IPS-15b (cell line): ENCODE measurements around the gene GPC6.

ENCODE experiments used
- H3K27me3 ChIP-seq: one replicate; pipeline ENCODE4 v1.6.1; 2013; ENCODE audit warnings: low read length; ENCODE audit not compliant: control insufficient read depth, insufficient read depth
- H3K36me3 ChIP-seq: one replicate; pipeline ENCODE4 v1.6.1; 2013; ENCODE audit warnings: low read length; ENCODE audit not compliant: control insufficient read depth, insufficient read depth
- H3K4me1 ChIP-seq: one replicate; pipeline ENCODE4 v1.6.1; 2013; ENCODE audit warnings: mild to moderate bottlenecking, low read length; ENCODE audit not compliant: control insufficient read depth, insufficient read depth
- H3K4me3 ChIP-seq: one replicate; pipeline ENCODE4 v1.5.1; 2013; ENCODE audit warnings: low read depth, low read length
- H3K9ac ChIP-seq: one replicate; pipeline ENCODE4 v1.6.1; 2013; ENCODE audit warnings: low read depth, mild to moderate bottlenecking, low read length
- H3K9me3 ChIP-seq: one replicate; pipeline ENCODE4 v1.6.1; 2013; ENCODE audit warnings: mild to moderate bottlenecking, low read length; ENCODE audit not compliant: control insufficient read depth, insufficient read depth

The GPC6 gene

DNA sequence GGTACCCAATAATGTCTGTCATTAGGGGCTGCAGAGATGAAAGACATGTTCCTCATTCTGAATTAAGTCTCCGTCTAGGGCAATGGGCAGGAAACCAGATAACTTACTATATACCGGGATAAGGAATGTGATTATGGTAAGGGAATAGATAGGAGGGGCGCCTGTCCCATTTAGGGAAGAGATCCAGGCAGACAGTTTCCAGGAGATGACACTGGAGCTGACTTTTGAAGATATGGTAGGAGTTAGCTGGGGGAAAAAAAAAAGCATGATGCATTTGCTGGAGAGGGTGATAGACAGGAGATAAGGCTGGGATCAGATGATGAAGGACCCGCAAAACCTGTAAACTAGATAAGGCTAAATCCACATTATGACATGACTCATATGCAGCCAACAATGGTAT lies 912.2 kb downstream of the GPC6 start:
- no peak overlapping the region for H3K9ac ChIP-seq
- H3K36me3 ChIP-seq = no peaks in the 10 kb centered on the region
- H3K9me3 ChIP-seq = no peaks in the 10 kb centered on the region
- peaks cover 15% of the 10 kb centered on the region for H3K4me1 ChIP-seq
- no peak overlapping the region for H3K4me3 ChIP-seq
- peaks cover 54% of the 10 kb centered on the region for H3K27me3 ChIP-seq

GRCh38 chr13:94139393-94139995 lies 912.9 kb downstream of the GPC6 start:
- no peaks in the 10 kb centered on the region for H3K9me3 ChIP-seq
- H3K27me3 ChIP-seq = peaks cover 59% of the 10 kb centered on the region
- no peak overlapping the region for H3K4me3 ChIP-seq
- peaks cover 16% of the 10 kb centered on the region for H3K4me1 ChIP-seq
- H3K36me3 ChIP-seq = no peaks in the 10 kb centered on the region
- H3K9ac ChIP-seq = no peak overlapping the region

DNA sequence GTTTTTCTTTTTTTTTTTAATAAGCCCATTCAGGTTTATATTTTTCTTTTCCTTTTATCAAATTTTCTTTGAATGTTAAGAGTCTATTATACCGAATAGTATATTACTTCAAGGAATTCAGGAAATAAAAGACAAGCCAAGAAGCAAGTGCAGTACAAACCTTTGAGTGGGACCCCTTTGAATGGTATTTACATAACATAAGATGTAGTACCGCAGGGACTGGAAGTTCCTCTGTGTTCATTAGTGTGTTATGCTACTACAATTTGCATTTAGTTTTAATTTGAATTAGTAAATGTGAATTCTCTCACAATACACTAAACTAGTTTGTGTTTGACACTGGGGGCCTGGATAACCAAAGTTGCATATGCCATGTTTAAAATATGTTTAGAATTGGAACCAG lies 913.4 kb downstream of the GPC6 start:
- H3K36me3 ChIP-seq = no peaks in the 10 kb centered on the region
- H3K4me1 ChIP-seq = peaks cover 16% of the 10 kb centered on the region
- peaks cover 64% of the 10 kb centered on the region for H3K27me3 ChIP-seq
- no peaks in the 10 kb centered on the region for H3K9me3 ChIP-seq
- no peak overlapping the region for H3K9ac ChIP-seq
- no peak overlapping the region for H3K4me3 ChIP-seq

DNA sequence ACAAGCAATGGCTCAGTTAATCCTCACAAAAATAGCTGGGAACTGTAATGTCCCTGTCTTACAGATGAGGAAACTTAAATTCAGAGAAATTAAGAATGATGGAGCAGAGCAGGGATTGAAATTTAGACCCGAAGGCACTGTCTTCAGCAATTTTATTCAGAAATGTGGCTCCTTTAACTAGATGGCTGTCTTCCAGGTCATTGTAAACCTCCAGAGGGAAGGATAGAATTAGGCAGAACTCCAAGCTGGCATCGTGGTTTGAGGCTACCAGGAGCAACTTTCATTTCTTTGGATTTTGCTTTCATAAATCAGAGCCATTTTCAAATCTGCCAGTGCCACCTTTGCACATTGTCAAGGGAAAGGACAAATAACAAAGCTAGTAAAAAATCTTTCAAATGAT lies 913.9 kb downstream of the GPC6 start:
- no peaks in the 10 kb centered on the region for H3K9me3 ChIP-seq
- peaks cover 69% of the 10 kb centered on the region for H3K27me3 ChIP-seq
- H3K36me3 ChIP-seq = no peaks in the 10 kb centered on the region
- no peak overlapping the region for H3K4me3 ChIP-seq
- H3K4me1 ChIP-seq = peaks cover 16% of the 10 kb centered on the region
- no peak overlapping the region for H3K9ac ChIP-seq

GRCh38 chr13:94143624-94144350 lies 917.2 kb downstream of the GPC6 start:
- H3K27me3 ChIP-seq = peaks cover 68% of the 10 kb centered on the region
- H3K9ac ChIP-seq = no peak overlapping the region
- no peak overlapping the region for H3K4me3 ChIP-seq
- H3K36me3 ChIP-seq = no peaks in the 10 kb centered on the region
- no peaks in the 10 kb centered on the region for H3K9me3 ChIP-seq
- peaks cover 16% of the 10 kb centered on the region for H3K4me1 ChIP-seq

- H3K27me3 ChIP-seq = peaks cover 66% of the 10 kb centered on the region
- H3K36me3 ChIP-seq = no peaks in the 10 kb centered on the region
- H3K4me3 ChIP-seq = no peak overlapping the region
- H3K9me3 ChIP-seq = no peaks in the 10 kb centered on the region
- H3K9ac ChIP-seq = no peak overlapping the region
- peaks cover 7% of the 10 kb centered on the region for H3K4me1 ChIP-seq
These were observed 919.4 kb downstream of the GPC6 start for GRCh38 chr13:94145966-94146365.

DNA sequence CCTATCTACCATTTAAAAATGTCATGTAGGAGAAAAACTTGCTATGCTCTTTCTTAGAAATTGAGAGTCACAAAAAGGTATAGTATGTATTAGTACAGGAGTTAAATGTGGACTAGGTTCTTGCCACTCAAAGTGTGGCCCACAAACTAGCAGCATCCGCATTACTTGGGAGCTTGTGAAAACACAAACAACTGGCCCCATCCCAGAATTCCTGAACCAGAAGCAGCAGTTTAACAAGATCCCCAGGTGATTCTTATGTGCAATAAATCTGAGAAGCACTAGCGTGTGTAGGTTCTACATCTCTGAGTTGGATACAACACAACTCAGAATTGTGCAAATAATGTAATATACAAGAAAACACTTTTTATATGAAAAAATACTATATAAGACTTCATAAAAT lies 927.0 kb downstream of the GPC6 start:
- Histone ChIP-seq H3K4me1 (no peaks in the 10 kb centered on the region), H3K27me3 (peaks cover 10% of the 10 kb centered on the region), H3K4me3 (no peak overlapping the region), H3K9ac (no peak overlapping the region), H3K36me3 (no peaks in the 10 kb centered on the region), H3K9me3 (no peaks in the 10 kb centered on the region)

GRCh38 chr13:94154367-94154766 lies 927.8 kb downstream of the GPC6 start:
- Histone ChIP-seq H3K9me3 (no peaks in the 10 kb centered on the region), H3K27me3 (peaks cover 7% of the 10 kb centered on the region), H3K36me3 (no peaks in the 10 kb centered on the region), H3K9ac (no peak overlapping the region), H3K4me3 (no peak overlapping the region), H3K4me1 (no peaks in the 10 kb centered on the region)

DNA sequence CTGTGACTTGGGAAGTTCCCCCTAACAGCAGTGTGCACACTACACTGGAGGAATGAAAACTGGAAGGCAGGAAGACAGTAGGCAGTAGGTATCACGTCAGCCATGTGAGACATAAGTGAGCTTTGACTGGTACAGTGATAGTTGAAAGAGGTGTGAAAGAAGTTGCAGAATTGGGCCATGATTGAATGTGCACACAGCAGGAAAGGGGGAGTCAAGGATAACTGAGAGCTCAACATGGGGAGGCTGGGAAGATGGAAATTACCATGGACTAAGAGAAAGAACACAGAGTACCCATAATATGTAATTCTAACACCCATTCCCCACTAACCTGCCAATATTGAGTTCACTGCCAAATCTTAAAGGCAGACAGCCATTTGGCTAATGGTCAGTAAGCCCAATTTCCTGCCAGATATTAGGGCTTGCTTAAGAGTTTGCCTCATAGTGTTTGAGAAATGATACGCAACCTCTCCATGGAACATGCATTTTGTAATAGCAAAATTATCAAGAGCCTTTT lies 931.2 kb downstream of the GPC6 start:
- H3K4me1 ChIP-seq = no peaks in the 10 kb centered on the region

GRCh38 chr13:94160875-94161274 lies 934.3 kb downstream of the GPC6 start:
- H3K4me3 ChIP-seq = no peak overlapping the region
- H3K27me3 ChIP-seq = no peaks in the 10 kb centered on the region
- no peaks in the 10 kb centered on the region for H3K9me3 ChIP-seq
- no peak overlapping the region for H3K9ac ChIP-seq
- no peaks in the 10 kb centered on the region for H3K36me3 ChIP-seq
- H3K4me1 ChIP-seq = no peaks in the 10 kb centered on the region

More for the DNA sequence above, 931.2 kb downstream of the GPC6 start:
- Histone ChIP-seq H3K9me3 (no peaks in the 10 kb centered on the region), H3K4me3 (no peak overlapping the region), H3K9ac (no peak overlapping the region), H3K27me3 (no peaks in the 10 kb centered on the region), H3K36me3 (no peaks in the 10 kb centered on the region)

GRCh38 chr13:94162289-94162688 lies 935.7 kb downstream of the GPC6 start:
- Histone ChIP-seq H3K4me1 (no peaks in the 10 kb centered on the region), H3K9me3 (no peaks in the 10 kb centered on the region), H3K36me3 (no peaks in the 10 kb centered on the region), H3K4me3 (no peak overlapping the region), H3K9ac (no peak overlapping the region), H3K27me3 (no peaks in the 10 kb centered on the region)

DNA sequence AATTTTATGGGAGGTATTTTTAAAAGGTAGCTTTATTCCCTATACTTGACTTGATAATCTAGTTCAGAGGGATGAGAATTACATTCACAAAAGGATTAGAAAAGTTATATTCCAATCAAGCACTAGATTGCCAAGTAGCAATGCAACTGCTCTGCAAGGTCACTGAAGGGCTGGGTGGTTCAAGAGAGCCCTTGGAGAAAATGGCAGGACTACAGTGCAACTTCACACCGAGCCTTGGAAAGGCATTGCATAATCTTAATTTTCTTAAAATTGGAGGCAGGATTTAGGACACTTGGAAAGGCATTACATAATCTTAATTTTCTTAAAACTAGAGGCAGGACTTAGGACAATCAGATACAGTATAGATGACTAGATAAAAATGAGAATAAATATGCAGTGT lies 936.9 kb downstream of the GPC6 start:
- H3K4me1 ChIP-seq = no peaks in the 10 kb centered on the region
- no peaks in the 10 kb centered on the region for H3K36me3 ChIP-seq
- no peaks in the 10 kb centered on the region for H3K9me3 ChIP-seq
- no peak overlapping the region for H3K9ac ChIP-seq
- no peak overlapping the region for H3K4me3 ChIP-seq
- no peaks in the 10 kb centered on the region for H3K27me3 ChIP-seq
